Peyer's patch (tissue), 4 donors: ENCODE results near the gene PDGFB. TPM values are rescaled to one million over a fixed set of nuclear protein-coding genes. Genes with fewer than 3 reads are reported as not detected.

Experiments used
- DNase-seq, 3 donors: peaks; one replicate each; pipeline ENCODE4 v3.0.0-alpha.2; 2017 to 2019
- H3K27ac ChIP-seq, 4 donors: fragments of 200-600 bp; sonication (generic); one replicate each; pipeline ENCODE4 v1.5.1; 2016 to 2019
- H3K27me3 ChIP-seq, 2 donors: fragments of 200-600 bp; sonication (generic); one replicate each; pipeline ENCODE4 v1.5.1; 2019
- H3K36me3 ChIP-seq, 3 donors: fragments of 200-600 bp; sonication (generic); one replicate each; pipeline ENCODE4 v1.5.1; 2016 to 2019
- H3K4me1 ChIP-seq, 4 donors: fragments of 200-600 bp; sonication (generic); one replicate each; pipeline ENCODE4 v1.5.1; 2016 to 2019
- H3K4me3 ChIP-seq, 4 donors: fragments of 200-600 bp; sonication (generic); 1 replicate in 3 of 4; 2 replicates in 1 of 4; pipeline ENCODE4 v1.5.1; 2016 to 2019; ENCODE audit warnings: mild to moderate bottlenecking in 1 of 4
- H3K9me3 ChIP-seq, 4 donors: fragments of 200-600 bp; sonication (generic); one replicate each; pipeline ENCODE4 v1.5.1; 2016 to 2019; ENCODE audit warnings: mild to moderate bottlenecking in 1 of 4
- POLR2A ChIP-seq, 2 donors: fragments of 450-650 bp; IDR thresholded peaks; one replicate each; pipeline ENCODE4 v1.5.1; 2017; ENCODE audit warnings: antibody characterized with exemption in 2 of 2, mild to moderate bottlenecking in 2 of 2, moderate library complexity in 2 of 2
- total RNA-seq, 4 donors: library from RNA; depleted of rRNA; stranded (reverse); fragments of >200 nt; gene quantifications; one replicate each; pipeline ENCODE4 v1.1.0, GENCODE V29; 2016
- TF ChIP-seq, protein P1 (sequence below), 6 experiments: fragments of 450-650 bp in 4 of 6; fragments of 200-600 bp in 2 of 6; sonication (generic) in 1 of 6; IDR thresholded peaks; one replicate each; pipeline ENCODE4 v1.5.1; 2017 to 2019; ENCODE audit warnings: antibody characterized with exemption in 6 of 6, mild to moderate bottlenecking in 3 of 6, moderate library complexity in 1 of 6

Gene PDGFB
- total RNA-seq, 4 donors from 2014 or later, result 1.8 to 10.7 (median 3.8) TPM

DNA sequence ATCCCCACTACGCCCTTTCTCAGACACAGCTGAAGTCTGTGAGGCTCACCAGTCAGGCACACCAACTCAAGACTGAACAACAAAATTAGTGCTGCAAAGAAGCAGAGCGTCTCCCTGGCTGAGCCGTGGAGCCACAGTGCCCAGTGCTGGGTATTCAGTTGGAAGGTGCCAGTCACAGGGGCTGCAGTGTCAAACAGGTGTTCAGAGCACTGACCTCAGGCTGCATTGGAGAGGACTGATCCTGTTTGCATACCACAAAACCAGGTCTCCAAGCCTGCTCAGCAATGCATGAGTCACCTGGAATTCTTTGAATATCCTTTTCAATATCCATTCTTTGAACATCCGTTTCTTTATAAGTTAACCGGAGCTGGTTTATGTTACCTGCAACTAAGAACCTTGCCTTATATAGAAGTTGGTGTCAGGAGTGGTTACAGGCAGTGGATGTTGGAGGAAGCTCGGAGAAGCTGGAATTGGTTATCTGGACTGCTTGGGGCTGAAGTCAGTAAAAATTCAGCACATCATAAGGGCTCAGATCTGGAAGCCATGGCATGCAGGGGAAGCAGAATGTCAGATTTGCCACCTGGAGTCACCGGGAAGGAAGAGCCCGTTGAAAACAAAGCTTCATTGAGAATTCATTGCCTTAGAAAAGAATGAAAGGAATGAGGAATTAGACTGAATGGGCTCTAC, 30.3 kb downstream of the PDGFB start:
- DNase-seq, result no peak
- H3K9me3 ChIP-seq, result no peaks in the 10 kb centered on the region
- H3K36me3 ChIP-seq, result no peaks in the 10 kb centered on the region
- no peak overlapping the region for H3K27ac ChIP-seq
- no peak for TF ChIP-seq POLR2A (IDR thresholded peaks at IDR 0.05)
- no peak overlapping the region for H3K4me3 ChIP-seq
- H3K27me3 ChIP-seq, result no peaks in the 10 kb centered on the region
- no peaks in the 10 kb centered on the region for H3K4me1 ChIP-seq

GRCh38 chr22:39214006-39214382, 30.8 kb downstream of the PDGFB start:
- Histone ChIP-seq H3K9me3 (no peaks in the 10 kb centered on the region), H3K4me3 (no peak overlapping the region), H3K4me1 (no peaks in the 10 kb centered on the region), H3K27ac (no peak overlapping the region), H3K27me3 (no peaks in the 10 kb centered on the region), H3K36me3 (no peaks in the 10 kb centered on the region)
- peak in 1 of 3 donors; percentile 14 for DNase-seq
- TF ChIP-seq POLR2A (IDR thresholded peaks at IDR 0.05), result no peak
- TF ChIP-seq, protein P1, sequence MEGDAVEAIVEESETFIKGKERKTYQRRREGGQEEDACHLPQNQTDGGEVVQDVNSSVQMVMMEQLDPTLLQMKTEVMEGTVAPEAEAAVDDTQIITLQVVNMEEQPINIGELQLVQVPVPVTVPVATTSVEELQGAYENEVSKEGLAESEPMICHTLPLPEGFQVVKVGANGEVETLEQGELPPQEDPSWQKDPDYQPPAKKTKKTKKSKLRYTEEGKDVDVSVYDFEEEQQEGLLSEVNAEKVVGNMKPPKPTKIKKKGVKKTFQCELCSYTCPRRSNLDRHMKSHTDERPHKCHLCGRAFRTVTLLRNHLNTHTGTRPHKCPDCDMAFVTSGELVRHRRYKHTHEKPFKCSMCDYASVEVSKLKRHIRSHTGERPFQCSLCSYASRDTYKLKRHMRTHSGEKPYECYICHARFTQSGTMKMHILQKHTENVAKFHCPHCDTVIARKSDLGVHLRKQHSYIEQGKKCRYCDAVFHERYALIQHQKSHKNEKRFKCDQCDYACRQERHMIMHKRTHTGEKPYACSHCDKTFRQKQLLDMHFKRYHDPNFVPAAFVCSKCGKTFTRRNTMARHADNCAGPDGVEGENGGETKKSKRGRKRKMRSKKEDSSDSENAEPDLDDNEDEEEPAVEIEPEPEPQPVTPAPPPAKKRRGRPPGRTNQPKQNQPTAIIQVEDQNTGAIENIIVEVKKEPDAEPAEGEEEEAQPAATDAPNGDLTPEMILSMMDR (IDR thresholded peaks at IDR 0.05), result no peak

DNA sequence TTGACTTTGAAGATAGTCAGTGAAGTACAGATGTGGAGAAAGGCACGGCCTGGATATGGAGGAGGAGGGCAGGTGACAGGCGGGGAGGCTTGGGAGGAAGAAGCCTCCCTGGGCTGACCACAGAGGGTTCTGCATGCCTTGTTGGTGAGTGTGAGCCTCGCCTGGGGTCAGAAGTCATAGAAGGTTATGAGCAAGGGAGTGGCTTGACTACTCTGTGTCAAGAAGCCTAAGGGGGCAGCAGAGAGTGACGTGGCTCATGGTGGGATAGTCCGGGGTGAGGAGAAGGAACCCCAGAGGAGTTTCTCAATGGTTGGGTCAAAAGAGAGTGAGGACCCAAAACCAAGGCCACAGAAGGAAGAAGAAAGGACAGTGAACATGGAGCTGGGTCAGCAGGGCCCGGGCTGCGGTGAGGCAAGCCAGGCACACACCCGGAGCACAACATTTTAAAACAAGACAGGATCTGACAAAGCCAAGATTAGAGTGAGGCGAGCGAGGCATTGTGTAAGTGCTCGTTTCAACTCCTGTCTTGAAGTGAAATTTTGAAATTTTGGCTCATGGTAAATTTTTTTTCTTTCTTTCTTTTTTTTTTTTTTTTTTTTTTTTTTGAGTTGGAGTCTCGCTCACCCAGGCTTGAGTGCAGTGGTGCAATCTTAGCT, 31.9 kb downstream of the PDGFB start:
- Histone ChIP-seq H3K27ac (no peak overlapping the region), H3K36me3 (no peaks in the 10 kb centered on the region), H3K4me1 (no peaks in the 10 kb centered on the region), H3K9me3 (no peaks in the 10 kb centered on the region), H3K27me3 (no peaks in the 10 kb centered on the region), H3K4me3 (no peak overlapping the region)
- DNase-seq, result peak in 2 of 3 donors; percentile 23 to 27
- TF ChIP-seq, protein P1 (IDR thresholded peaks at IDR 0.05), result no peak
- no peak for TF ChIP-seq POLR2A (IDR thresholded peaks at IDR 0.05)

DNA sequence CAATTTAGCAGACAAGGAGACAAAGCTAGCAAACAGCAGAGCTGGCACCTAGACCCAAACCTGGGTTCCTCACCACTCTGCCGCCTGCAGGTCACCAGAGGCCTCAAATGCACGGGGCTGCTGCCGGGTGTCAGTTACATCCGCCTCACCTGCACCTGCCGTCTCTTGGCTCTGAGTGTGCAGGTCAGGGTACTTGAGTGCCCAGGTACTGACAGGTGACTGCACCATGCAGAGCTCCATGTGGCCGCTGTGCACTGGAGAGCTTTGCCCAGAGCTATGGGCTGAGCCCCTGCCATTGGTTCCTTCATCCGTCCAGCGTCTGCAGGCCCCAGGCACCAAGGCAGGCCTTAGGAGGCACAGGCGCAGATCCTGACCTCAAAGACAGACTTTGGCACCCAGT, 35.0 kb downstream of the PDGFB start:
- peak in 1 of 3 donors; percentile 34 for DNase-seq
- Histone ChIP-seq H3K27me3 (no peaks in the 10 kb centered on the region), H3K4me3 (no peak overlapping the region), H3K36me3 (no peaks in the 10 kb centered on the region), H3K27ac (no peak overlapping the region), H3K4me1 (peaks cover 0 to 7% (median 2%) of the 10 kb centered on the region in 4 donors), H3K9me3 (no peaks in the 10 kb centered on the region)
- TF ChIP-seq, protein P1 (IDR thresholded peaks at IDR 0.05), result no peak
- no peak for TF ChIP-seq POLR2A (IDR thresholded peaks at IDR 0.05)

DNA sequence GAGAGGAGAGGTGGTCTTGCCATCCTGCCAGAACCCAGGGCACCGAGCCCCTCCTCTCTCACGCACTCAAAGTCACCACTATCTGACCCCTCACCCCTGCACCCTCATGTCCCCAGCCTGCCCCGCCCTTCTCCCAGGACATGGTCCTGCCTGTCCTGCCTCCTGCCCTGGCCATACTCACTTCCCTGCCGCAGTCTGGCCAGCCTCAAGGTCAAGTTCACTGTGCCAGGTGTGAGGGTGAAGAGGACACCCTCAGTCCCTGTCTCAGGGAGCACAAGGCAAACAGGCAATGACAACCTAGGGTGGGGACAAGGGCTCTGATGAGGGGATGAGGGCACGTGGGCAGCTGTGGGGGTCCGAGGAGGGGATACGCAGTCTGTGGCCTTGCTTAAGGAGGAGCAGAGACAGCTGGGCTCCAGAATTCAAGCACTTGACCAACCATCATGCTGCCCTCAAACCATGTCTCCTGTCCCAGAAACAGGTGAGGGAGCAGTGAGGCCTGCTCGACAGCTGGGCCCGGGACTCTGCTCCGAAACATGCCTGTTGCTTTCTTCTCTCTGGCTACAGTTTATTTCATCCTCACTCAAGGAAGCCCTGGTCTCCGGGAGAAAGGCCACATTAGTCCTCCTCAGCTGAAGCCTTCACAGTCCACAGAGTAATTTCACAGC, 36.6 kb downstream of the PDGFB start:
- H3K9me3 ChIP-seq, result no peaks in the 10 kb centered on the region
- H3K27ac ChIP-seq, result peak overlapping the region in 1 of 4 donors; percentile 13
- no peaks in the 10 kb centered on the region for H3K27me3 ChIP-seq
- peak in 1 of 3 donors; percentile 30 for DNase-seq
- H3K36me3 ChIP-seq, result no peaks in the 10 kb centered on the region
- TF ChIP-seq POLR2A (IDR thresholded peaks at IDR 0.05), result no peak
- TF ChIP-seq, protein P1 (IDR thresholded peaks at IDR 0.05), result no peak
- H3K4me3 ChIP-seq, result no peak overlapping the region
- H3K4me1 ChIP-seq, result peaks cover 0 to 7% (median 2%) of the 10 kb centered on the region in 4 donors
